ENCODE results near the gene NECAB2.

NECAB2 gene

GRCh38 chr16:83952940-83953795 lies 14.9 kb upstream of the NECAB2 start, which contains the start of gene OSGIN1:
TSS of gene OSGIN1 (plus strand) at chr16:83953240. CDS start at chr16:83957672, 4,432 bp downstream.
- no peak for DNase-seq (ENCODE audit: low read depth, low spot score)

GRCh38 chr16:83953796-83954576 lies 14.1 kb upstream of the NECAB2 start:
- no peak for DNase-seq (ENCODE audit: low read depth, low spot score)

- no peak for DNase-seq (ENCODE audit: low read depth, low spot score)
Measured at GRCh38 chr16:83954577-83955016, 13.4 kb upstream of the NECAB2 start.

- DNase-seq (ENCODE audit: low read depth, low spot score): no peak
Measured at GRCh38 chr16:83955218-83956130, 12.6 kb upstream of the NECAB2 start.

GRCh38 chr16:83956336-83957289 lies 11.4 kb upstream of the NECAB2 start:
- DNase-seq (ENCODE audit: low read depth, low spot score): peak; percentile 35

- no peak for DNase-seq (ENCODE audit: low read depth, low spot score)
Measured at GRCh38 chr16:83957296-83957855, 10.7 kb upstream of the NECAB2 start.

- no peak for DNase-seq (ENCODE audit: low read depth, low spot score)
Measured at GRCh38 chr16:83958137-83958845, 9.8 kb upstream of the NECAB2 start.

- no peak for DNase-seq (ENCODE audit: low read depth, low spot score)
Measured at GRCh38 chr16:83958846-83959565, 9.0 kb upstream of the NECAB2 start.

- no peak for DNase-seq (ENCODE audit: low read depth, low spot score)
Measured at GRCh38 chr16:83959656-83960434, 8.2 kb upstream of the NECAB2 start.

- no peak for DNase-seq (ENCODE audit: low read depth, low spot score)
Measured at GRCh38 chr16:83960521-83961249, 7.4 kb upstream of the NECAB2 start.

GRCh38 chr16:83961591-83961990 lies 6.5 kb upstream of the NECAB2 start:
- DNase-seq (ENCODE audit: low read depth, low spot score): no peak

GRCh38 chr16:83963277-83964119 lies 4.5 kb upstream of the NECAB2 start:
- no peak for DNase-seq (ENCODE audit: low read depth, low spot score)

GRCh38 chr16:83964684-83965443 lies 3.2 kb upstream of the NECAB2 start:
- DNase-seq (ENCODE audit: low read depth, low spot score): no peak

GRCh38 chr16:83965444-83966152 lies 2.4 kb upstream of the NECAB2 start:
- DNase-seq (ENCODE audit: low read depth, low spot score): no peak

GRCh38 chr16:83966153-83966696 lies 1.8 kb upstream of the NECAB2 start:
- DNase-seq (ENCODE audit: low read depth, low spot score): no peak

All from iPS DF 19.7 (cell line).